HepG2 (cell line): Measurements from ENCODE around the gene RNF135. TPM values are rescaled to one million over a fixed set of nuclear protein-coding genes. Genes with fewer than 3 reads are reported as not detected.

Experiments used
- ARNT2 ChIP-seq: sonication (generic); formaldehyde crosslinking; IDR thresholded peaks from 2 replicates; pipeline ENCODE4 v1.8.0; 2022; ENCODE audit warnings: mild to moderate bottlenecking, low read depth, missing genetic modification reagents, moderate library complexity
- BCL6 ChIP-seq: IDR thresholded peaks from 2 replicates; pipeline ENCODE4 v1.6.1; 2016; ENCODE audit warnings: missing genetic modification reagents, missing compliant biosample characterization
- CBFB ChIP-seq: sonication (generic); formaldehyde crosslinking; IDR thresholded peaks from 2 replicates; pipeline ENCODE4 v1.4.0; 2020; ENCODE audit warnings: missing genetic modification reagents
- ELF1 ChIP-seq: sonication (generic); formaldehyde crosslinking; IDR thresholded peaks from 2 replicates; pipeline ENCODE4 v1.4.0; 2020; ENCODE audit warnings: missing genetic modification reagents
- HOXA3 ChIP-seq: sonication (generic); formaldehyde crosslinking; IDR thresholded peaks from 2 replicates; pipeline ENCODE4 v1.5.0; 2020; ENCODE audit warnings: missing genetic modification reagents
- HOXA9 ChIP-seq: sonication (generic); formaldehyde crosslinking; IDR thresholded peaks from 2 replicates; pipeline ENCODE4 v1.8.1; 2022; ENCODE audit warnings: missing genetic modification reagents, mild to moderate bottlenecking, moderate library complexity, borderline replicate concordance
- IRF2 ChIP-seq: IDR thresholded peaks from 2 replicates; pipeline ENCODE4 v1.6.1; 2018; ENCODE audit warnings: missing genetic modification reagents, missing compliant biosample characterization
- JDP2 ChIP-seq: sonication (generic); formaldehyde crosslinking; IDR thresholded peaks from 2 replicates; pipeline ENCODE4 v1.8.1; 2022; ENCODE audit warnings: missing genetic modification reagents, borderline replicate concordance
- MED13 ChIP-seq: sonication (generic); formaldehyde crosslinking; IDR thresholded peaks from 2 replicates; pipeline ENCODE4 v1.5.0; 2020; ENCODE audit warnings: missing genetic modification reagents
- NRL ChIP-seq: sonication (generic); formaldehyde crosslinking; IDR thresholded peaks from 2 replicates; pipeline ENCODE4 v1.5.0; 2020; ENCODE audit warnings: missing genetic modification reagents, mild to moderate bottlenecking, moderate library complexity, borderline replicate concordance
- PAF1 ChIP-seq: IDR thresholded peaks from 2 replicates; pipeline ENCODE4 v1.6.1; 2016; ENCODE audit warnings: missing genetic modification reagents, missing compliant biosample characterization
- PRDM4 ChIP-seq: sonication (generic); formaldehyde crosslinking; IDR thresholded peaks from 2 replicates; pipeline ENCODE4 v1.9.0; 2021; ENCODE audit warnings: missing genetic modification reagents, borderline replicate concordance
- RBM22 ChIP-seq: fragments of 200-400 bp; formaldehyde crosslinking; optimal IDR thresholded peaks from 2 replicates; pipeline ENCODE3; 2017; ENCODE audit warnings: mild to moderate bottlenecking, low read length, moderate library complexity
- REST ChIP-seq, 2 experiments: IDR thresholded peaks; 2 replicates each; pipeline ENCODE4 v1.6.1; 2011 to 2012; ENCODE audit warnings: low read length in 2 of 2, borderline replicate concordance in 1 of 2, low read depth in 1 of 2, mild to moderate bottlenecking in 1 of 2, moderate library complexity in 1 of 2
- SNAI1 ChIP-seq: sonication (generic); formaldehyde crosslinking; IDR thresholded peaks from 2 replicates; pipeline ENCODE4 v1.5.0; 2020; ENCODE audit warnings: mild to moderate bottlenecking, missing genetic modification reagents, borderline replicate concordance
- TARDBP ChIP-seq: sonication (generic); formaldehyde crosslinking; IDR thresholded peaks from 2 replicates; pipeline ENCODE4 v1.8.0; 2022; ENCODE audit warnings: mild to moderate bottlenecking, missing genetic modification reagents
- ZNF274 ChIP-seq: sonication (generic); formaldehyde crosslinking; IDR thresholded peaks from 2 replicates; pipeline ENCODE4 v1.5.1; 2020; ENCODE audit warnings: mild to moderate bottlenecking, missing genetic modification reagents
- ZNF484 ChIP-seq: sonication (generic); formaldehyde crosslinking; IDR thresholded peaks from 2 replicates; pipeline ENCODE4 v1.5.1; 2020; ENCODE audit warnings: mild to moderate bottlenecking, low read depth, missing genetic modification reagents, borderline replicate concordance
- ZNF501 ChIP-seq: sonication (generic); formaldehyde crosslinking; IDR thresholded peaks from 2 replicates; pipeline ENCODE4 v1.5.1; 2020; ENCODE audit warnings: mild to moderate bottlenecking, moderate library complexity, missing genetic modification reagents
- ZNF674 ChIP-seq: sonication (generic); formaldehyde crosslinking; IDR thresholded peaks from 2 replicates; pipeline ENCODE4 v1.5.0; 2020; ENCODE audit warnings: low read depth, mild to moderate bottlenecking, missing genetic modification reagents
- ZNF761 ChIP-seq: sonication (generic); formaldehyde crosslinking; conservative IDR thresholded peaks from 2 replicates; pipeline ENCODE4 v1.4.0; 2020; ENCODE audit warnings: mild to moderate bottlenecking, missing genetic modification reagents
- ZNF766 ChIP-seq: sonication (generic); formaldehyde crosslinking; IDR thresholded peaks from 2 replicates; pipeline ENCODE4 v1.5.0; 2020; ENCODE audit warnings: missing genetic modification reagents, borderline replicate concordance
- ZSCAN25 ChIP-seq: sonication (generic); formaldehyde crosslinking; IDR thresholded peaks from 2 replicates; pipeline ENCODE4 v1.8.0; 2022; ENCODE audit warnings: mild to moderate bottlenecking, missing genetic modification reagents
- ZSCAN31 ChIP-seq: sonication (generic); formaldehyde crosslinking; IDR thresholded peaks from 2 replicates; pipeline ENCODE4 v1.5.0; 2020; ENCODE audit warnings: low read depth, mild to moderate bottlenecking, missing genetic modification reagents
- polyA plus RNA-seq, 8 experiments: library from polyadenylated mRNA; depleted of rRNA in 3 of 8; stranded (reverse) in 7 of 8; unstranded in 1 of 8; fragments of >200 nt; fragmentation: Illumina TruSeq in 4 of 8; extraction: Trizol in 4 of 8; gene quantifications; 2 replicates each; pipeline versions ENCODE4 v1.2.1 to v1.2.3, GENCODE V29; 2011 to 2016; ENCODE audit warnings: low read depth in 4 of 8, missing spikeins in 1 of 8, mixed read lengths in 1 of 8; ENCODE audit not compliant: insufficient read depth in 1 of 8
- total RNA-seq, 5 experiments: library from RNA; depleted of rRNA; stranded (reverse); fragments of >200 nt; fragmentation: Illumina TruSeq; extraction: Trizol; gene quantifications; 2 replicates each; pipeline ENCODE4 v1.2.3, GENCODE V29; 2016; ENCODE audit warnings: low read depth in 1 of 5

Gene RNF135
- total and polyA plus RNA-seq, 2 of the 13 experiments (the other 11 are each of a cell fraction or from before 2014, with no cell fraction given), result not detected

GRCh38 chr17:30950669-30951399 is 20.0 kb upstream of the RNF135 start (continued):
- no peak for TF ChIP-seq REST (IDR thresholded peaks at IDR 0.05; ENCODE audit: borderline replicate concordance in 1 of 2, low read depth in 1 of 2, low read length in 2 of 2)
- peak; percentile 38; the same call in 1 of the 2 replicates for TF ChIP-seq IRF2 (CRISPR knock-in tag)
- 0 out of 2 replicates have a peak, but pooled peaks have one; percentile 31 for TF ChIP-seq ZNF501
- no peak for TF ChIP-seq RBM22
- TF ChIP-seq ZSCAN25 (CRISPR knock-in tag), result no peak
- peak; percentile 43; the same call in 1 of the 2 replicates for TF ChIP-seq HOXA3 (CRISPR knock-in tag)
- no peak for TF ChIP-seq ELF1 (CRISPR knock-in tag)
- no peak for TF ChIP-seq ZNF274
- peak; percentile 7; the same call in 1 of the 2 replicates for TF ChIP-seq BCL6
- no peak for TF ChIP-seq ARNT2
- TF ChIP-seq ZNF674, result no peak
- no peak for TF ChIP-seq HOXA9
- no peak for TF ChIP-seq PAF1 (CRISPR knock-in tag)
- no peak for TF ChIP-seq ZNF766 (CRISPR knock-in tag)
- TF ChIP-seq TARDBP (CRISPR knock-in tag), result peak; percentile 65; the same call in 1 of the 2 replicates
- no peak for TF ChIP-seq MED13 (CRISPR knock-in tag)
- no peak for TF ChIP-seq ZNF484
- no peak for TF ChIP-seq ZSCAN31 (CRISPR knock-in tag)
- no peak for TF ChIP-seq ZNF761
- no peak for TF ChIP-seq SNAI1
- TF ChIP-seq PRDM4, result no peak
- no peak for TF ChIP-seq NRL
- TF ChIP-seq JDP2 (CRISPR knock-in tag), result no peak
- TF ChIP-seq CBFB (CRISPR knock-in tag), result no peak
